MM.1S (cell line): ENCODE measurements around the gene OR4P4.

Source experiments
- DNase-seq: peaks from one replicate; pipeline ENCODE4 v3.0.0-alpha.2; 2015
- H2AFZ ChIP-seq: fragments of 300-600 bp; sonication (generic); 2 replicates; pipeline ENCODE4 v1.6.0; 2016; ENCODE audit warnings: antibody characterized with exemption, low read length
- H3F3A ChIP-seq: fragments of 300-600 bp; sonication (generic); 2 replicates; pipeline ENCODE4 v1.6.1; 2016; ENCODE audit warnings: mild to moderate bottlenecking, antibody characterized with exemption, low read length, moderate library complexity, mixed read lengths; ENCODE audit not compliant: insufficient read depth
- H3K27ac ChIP-seq: fragments of 300-600 bp; sonication (generic); 2 replicates; pipeline ENCODE4 v1.5.1; 2016; ENCODE audit warnings: mild to moderate bottlenecking, low read length
- H3K27me3 ChIP-seq: fragments of 300-600 bp; sonication (generic); replicated peaks from 2 replicates; pipeline ENCODE4 v1.6.0; 2016; ENCODE audit warnings: low read length; ENCODE audit not compliant: insufficient read depth
- H3K36me3 ChIP-seq: fragments of 300-600 bp; sonication (generic); replicated peaks from 2 replicates; pipeline ENCODE4 v1.6.1; 2016; ENCODE audit warnings: mild to moderate bottlenecking, low read length, mixed read lengths; ENCODE audit not compliant: insufficient read depth
- H3K4me1 ChIP-seq: fragments of 300-600 bp; sonication (generic); 2 replicates; pipeline ENCODE4 v1.6.1; 2016; ENCODE audit warnings: low read length, mixed read lengths
- H3K4me2 ChIP-seq: fragments of 300-600 bp; sonication (generic); 2 replicates; pipeline ENCODE4 v1.6.0; 2016; ENCODE audit warnings: low read depth, low read length
- H3K4me3 ChIP-seq: fragments of 300-600 bp; sonication (generic); 2 replicates; pipeline ENCODE4 v1.5.1; 2016; ENCODE audit warnings: low read length, mixed read lengths
- H3K79me2 ChIP-seq: fragments of 300-600 bp; sonication (generic); 2 replicates; pipeline ENCODE4 v1.6.1; 2016; ENCODE audit warnings: mixed run types, low read length, mixed read lengths
- H3K9ac ChIP-seq: fragments of 300-600 bp; sonication (generic); 2 replicates; pipeline ENCODE4 v1.6.1; 2016; ENCODE audit warnings: low read length, mixed read lengths
- H3K9me2 ChIP-seq: fragments of 300-600 bp; sonication (generic); replicated peaks from 2 replicates; pipeline ENCODE4 v1.6.1; 2016; ENCODE audit warnings: mild to moderate bottlenecking, low read length, mixed read lengths; ENCODE audit not compliant: insufficient read depth
- H3K9me3 ChIP-seq: fragments of 300-600 bp; sonication (generic); replicated peaks from 2 replicates; pipeline ENCODE4 v1.6.1; 2016; ENCODE audit warnings: mild to moderate bottlenecking, low read length, mixed read lengths; ENCODE audit not compliant: insufficient read depth
- H4K20me1 ChIP-seq: fragments of 300-600 bp; sonication (generic); 2 replicates; pipeline ENCODE4 v1.6.1; 2016; ENCODE audit warnings: mild to moderate bottlenecking, low read length, moderate library complexity, mixed read lengths; ENCODE audit not compliant: insufficient read depth
- CTCF ChIP-seq: fragments of 300-600 bp; sonication (generic); IDR thresholded peaks from 2 replicates; pipeline ENCODE4 v1.5.1; 2016; ENCODE audit warnings: antibody characterized with exemption, low read length, mixed read lengths
- EZH2 ChIP-seq: fragments of 300-600 bp; sonication (generic); optimal IDR thresholded peaks from 2 replicates; pipeline ENCODE3; 2017; ENCODE audit warnings: low read depth, mild to moderate bottlenecking, antibody characterized with exemption, low read length, mixed read lengths
- EZH2phosphoT487 ChIP-seq: fragments of 300-600 bp; sonication (generic); IDR thresholded peaks from 2 replicates; pipeline ENCODE4 v1.6.1; 2018; ENCODE audit warnings: antibody characterized with exemption, low read length

The OR4P4 gene

DNA sequence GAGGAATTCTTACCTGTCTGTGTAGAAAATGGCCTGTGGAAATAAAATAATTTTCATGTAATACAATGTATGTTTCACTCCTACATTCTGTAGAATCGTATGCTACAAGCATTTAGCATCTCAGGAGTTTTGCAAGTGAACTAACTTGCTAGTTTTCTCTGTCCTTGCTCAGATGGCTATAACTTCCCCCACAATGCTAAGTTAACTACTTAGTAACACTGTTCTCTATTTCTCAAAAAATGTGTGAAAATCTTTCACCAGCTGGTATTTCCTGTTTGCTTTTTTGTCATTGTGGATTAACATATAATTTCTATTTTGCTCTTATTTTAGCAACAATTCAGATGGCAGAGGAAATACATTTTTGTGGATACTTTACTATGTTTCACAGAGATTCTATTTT, 17.6 kb downstream of the OR4P4 start:
- H3K4me3 ChIP-seq, result no peak overlapping the region
- TF ChIP-seq EZH2 (no peak), CTCF (no peak), EZH2phosphoT487 (no peak)
- H3K9me2 ChIP-seq, result no peaks in the 10 kb centered on the region
- peaks cover 13% of the 10 kb centered on the region for H3K4me1 ChIP-seq
- no peak overlapping the region for H2AFZ ChIP-seq
- H3F3A ChIP-seq, result peaks cover under 1% of the 10 kb centered on the region
- no peaks in the 10 kb centered on the region for H3K9me3 ChIP-seq
- no peaks in the 10 kb centered on the region for H3K36me3 ChIP-seq
- no peak overlapping the region for H3K27ac ChIP-seq
- no peak overlapping the region for H3K9ac ChIP-seq
- H3K79me2 ChIP-seq, result no peaks in the 10 kb centered on the region
- no peaks in the 10 kb centered on the region for H4K20me1 ChIP-seq
- DNase-seq, result no peak
- no peaks in the 10 kb centered on the region for H3K27me3 ChIP-seq
- H3K4me2 ChIP-seq, result 0 out of 2 replicates have a peak overlapping the region, but pooled peaks have one; percentile 2

DNA sequence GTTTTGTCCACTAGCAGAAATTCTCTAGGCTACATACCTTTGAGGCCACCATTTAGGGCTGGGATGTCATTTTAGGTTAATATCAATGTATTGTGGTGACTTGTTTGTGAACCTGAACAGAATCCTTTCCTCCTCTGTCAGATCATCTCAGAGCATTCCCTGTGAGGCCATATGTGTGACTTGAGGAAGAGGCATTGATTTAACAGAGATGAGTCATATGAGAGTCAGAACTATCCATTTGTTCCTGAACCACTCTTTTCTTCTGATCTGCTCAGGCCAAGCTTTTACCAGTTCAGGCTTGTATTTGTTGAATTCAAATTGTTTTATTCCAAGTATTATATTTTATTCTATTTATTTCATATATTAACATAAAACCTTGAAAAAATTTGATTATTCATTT, 20.2 kb downstream of the OR4P4 start:
- no peak for DNase-seq
- H3K36me3 ChIP-seq, result no peaks in the 10 kb centered on the region
- H3K9me3 ChIP-seq, result no peaks in the 10 kb centered on the region
- no peaks in the 10 kb centered on the region for H3K9me2 ChIP-seq
- H3K79me2 ChIP-seq, result no peaks in the 10 kb centered on the region
- no peaks in the 10 kb centered on the region for H3K27me3 ChIP-seq
- H3K9ac ChIP-seq, result no peak overlapping the region
- H3K4me1 ChIP-seq, result peaks cover 24% of the 10 kb centered on the region
- H2AFZ ChIP-seq, result no peak overlapping the region
- H3K4me3 ChIP-seq, result no peak overlapping the region
- no peaks in the 10 kb centered on the region for H4K20me1 ChIP-seq
- peaks cover 13% of the 10 kb centered on the region for H3F3A ChIP-seq
- TF ChIP-seq CTCF (no peak), EZH2phosphoT487 (no peak), EZH2 (no peak)
- no peak overlapping the region for H3K4me2 ChIP-seq
- H3K27ac ChIP-seq, result no peak overlapping the region

GRCh38 chr11:55658031-55658573, 23.2 kb downstream of the OR4P4 start:
- H2AFZ ChIP-seq, result peak overlapping the region; percentile 30
- no peaks in the 10 kb centered on the region for H3K9me2 ChIP-seq
- H3K36me3 ChIP-seq, result no peaks in the 10 kb centered on the region
- H3K4me2 ChIP-seq, result peak overlapping the region; percentile 87
- H3K27me3 ChIP-seq, result no peaks in the 10 kb centered on the region
- H3F3A ChIP-seq, result peaks cover 13% of the 10 kb centered on the region
- no peaks in the 10 kb centered on the region for H3K9me3 ChIP-seq
- H3K79me2 ChIP-seq, result no peaks in the 10 kb centered on the region
- peak overlapping the region; percentile 30; the same call in 1 of the 2 replicates for H3K9ac ChIP-seq
- DNase-seq, result peak; percentile 90
- H3K4me1 ChIP-seq, result peaks cover 16% of the 10 kb centered on the region
- H4K20me1 ChIP-seq, result no peaks in the 10 kb centered on the region
- H3K27ac ChIP-seq, result peak overlapping the region; percentile 86
- TF ChIP-seq CTCF, result no peak
- TF ChIP-seq EZH2phosphoT487, result no peak
- peak overlapping the region; percentile 27; the same call in 1 of the 2 replicates for H3K4me3 ChIP-seq
